HG03045 (cell line): Measurements from ENCODE around the gene ATN1.
A peak's percentile ranks its signal among the peaks of the same experiment; 100 is the strongest.

Experiments used
- ATAC-seq: cut with Tn5 transposase; IDR thresholded peaks from one replicate; pipeline ENCODE4 v1.9.1; 2021; ENCODE audit warnings: mild to moderate bottlenecking, moderate library complexity; ENCODE audit not compliant: unreplicated experiment

ATN1 gene

GRCh38 chr12:6943722-6944380 is 16.1 kb downstream of the ATN1 start, which contains the start of the genes C12orf57 and RNU7-1:
Gene C12orf57 (plus strand): TSS chr12:6944022. CDS start chr12:6944122, 100 bp downstream.
Gene RNU7-1 (plus strand): TSS chr12:6943816.
- ATAC-seq, result peak; percentile 43

- ATAC-seq, result peak; percentile 39
Measured at GRCh38 chr12:6944381-6945186, 16.8 kb downstream of the ATN1 start.

- no peak for ATAC-seq
Measured at GRCh38 chr12:6945613-6946012, 17.9 kb downstream of the ATN1 start.

- ATAC-seq, result peak; percentile 27
Measured at GRCh38 chr12:6946033-6946919, 18.5 kb downstream of the ATN1 start.

GRCh38 chr12:6946920-6947374 is 19.2 kb downstream of the ATN1 start:
- no peak for ATAC-seq

- ATAC-seq, result no peak
Measured at GRCh38 chr12:6947615-6948014, 19.9 kb downstream of the ATN1 start.

- ATAC-seq, result no peak
Measured at GRCh38 chr12:6948873-6949594, 21.3 kb downstream of the ATN1 start.

- no peak for ATAC-seq
Measured at GRCh38 chr12:6950401-6950801, 22.6 kb downstream of the ATN1 start.

- ATAC-seq, result no peak
Measured at GRCh38 chr12:6950811-6951540, 23.2 kb downstream of the ATN1 start, which contains the start of gene PTPN6. Gene PTPN6 (plus strand): TSS chr12:6951356. CDS start chr12:6951513, 157 bp downstream.

- ATAC-seq, result no peak
Measured at GRCh38 chr12:6951551-6952120, 23.9 kb downstream of the ATN1 start.

GRCh38 chr12:6952121-6952862 is 24.5 kb downstream of the ATN1 start:
- no peak for ATAC-seq

- ATAC-seq, result no peak
Measured at GRCh38 chr12:6952863-6953441, 25.2 kb downstream of the ATN1 start.

GRCh38 chr12:6953442-6954315 is 25.9 kb downstream of the ATN1 start:
- peak; percentile 55 for ATAC-seq

- no peak for ATAC-seq
Measured at GRCh38 chr12:6954316-6955107, 26.8 kb downstream of the ATN1 start.

- ATAC-seq, result no peak
Measured at GRCh38 chr12:6955108-6956020, 27.6 kb downstream of the ATN1 start.
